ENCODE measurements around the gene TRIOBP. TPM values are rescaled to one million over a fixed set of nuclear protein-coding genes. Genes with fewer than 3 reads are reported as not detected.

Gene TRIOBP
- polyA plus RNA-seq, 4 donors: 63.9 to 92.2 (median 79.9) TPM

DNA sequence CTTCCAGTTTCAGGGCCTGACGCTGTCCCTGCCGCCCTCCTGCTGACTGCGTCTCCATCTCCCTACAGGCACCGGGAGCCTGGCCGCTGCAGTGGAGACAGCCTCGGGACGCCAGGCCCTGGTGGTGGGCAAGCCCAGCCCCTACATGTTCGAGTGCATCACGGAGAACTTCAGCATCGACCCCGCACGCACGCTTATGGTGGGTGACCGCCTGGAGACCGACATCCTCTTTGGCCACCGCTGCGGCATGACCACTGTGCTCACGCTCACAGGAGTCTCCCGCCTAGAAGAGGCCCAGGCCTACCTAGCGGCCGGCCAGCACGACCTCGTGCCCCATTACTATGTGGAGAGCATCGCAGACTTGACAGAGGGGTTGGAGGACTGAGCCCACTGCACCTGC, 31.4 kb upstream of the TRIOBP start:
- no peak for DNase-seq (ENCODE audit: low read depth in 4 of 4, low spot score in 2 of 4)

DNA sequence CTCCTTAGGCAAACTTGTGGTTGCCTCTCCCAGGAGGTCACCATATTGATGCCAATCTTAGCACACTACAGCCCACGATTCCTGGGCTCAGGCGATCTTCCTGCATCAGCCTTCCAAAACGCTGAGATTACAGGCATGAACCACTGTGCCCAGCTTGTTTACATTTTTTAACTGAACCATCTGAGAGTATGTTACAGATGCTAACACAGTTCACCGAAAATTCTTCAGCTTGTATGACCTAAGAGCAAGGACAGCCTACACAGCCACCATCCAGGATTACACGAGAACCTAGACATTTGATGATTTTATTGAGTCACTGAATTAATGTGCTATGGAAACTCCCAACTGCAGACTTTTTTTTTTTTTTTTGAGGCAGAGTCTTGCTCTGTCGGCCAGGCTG, 27.3 kb upstream of the TRIOBP start:
- DNase-seq (ENCODE audit: low read depth in 4 of 4, low spot score in 2 of 4): no peak

DNA sequence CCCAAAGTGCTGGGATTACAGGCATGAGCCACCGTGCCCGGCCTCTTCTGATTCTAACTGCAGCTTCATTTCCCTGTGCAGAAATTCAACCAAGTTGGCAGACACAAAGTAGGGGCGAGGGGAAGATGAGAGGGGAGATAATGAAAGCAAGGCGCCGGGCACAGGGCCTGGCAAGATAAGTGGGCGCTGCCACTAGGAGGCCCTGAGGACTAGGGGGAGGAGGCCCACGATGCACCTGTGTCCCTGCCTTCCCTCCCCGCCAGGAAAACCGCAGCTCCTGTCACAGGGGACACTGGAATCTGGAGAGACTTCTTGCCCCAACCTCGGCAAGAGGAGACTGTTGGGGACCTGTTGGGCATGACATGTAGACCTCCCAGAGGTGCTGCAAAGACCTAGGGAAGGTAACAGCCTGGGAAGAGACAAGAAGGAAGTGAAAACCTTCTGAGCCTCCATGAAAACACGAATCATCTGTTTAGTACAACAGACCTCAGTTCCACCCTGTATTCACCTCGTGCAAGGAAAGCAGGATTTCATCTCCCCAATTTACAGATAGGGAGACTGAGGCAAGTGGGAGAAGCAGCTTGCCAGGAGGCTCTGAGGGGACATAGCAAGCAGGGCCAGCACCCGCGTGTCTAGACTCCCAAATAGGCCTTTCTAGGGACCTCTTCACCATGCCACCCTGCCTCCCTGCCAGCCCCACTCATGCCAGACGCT, 24.5 kb upstream of the TRIOBP start:
- DNase-seq (ENCODE audit: low read depth in 4 of 4, low spot score in 2 of 4): no peak

DNA sequence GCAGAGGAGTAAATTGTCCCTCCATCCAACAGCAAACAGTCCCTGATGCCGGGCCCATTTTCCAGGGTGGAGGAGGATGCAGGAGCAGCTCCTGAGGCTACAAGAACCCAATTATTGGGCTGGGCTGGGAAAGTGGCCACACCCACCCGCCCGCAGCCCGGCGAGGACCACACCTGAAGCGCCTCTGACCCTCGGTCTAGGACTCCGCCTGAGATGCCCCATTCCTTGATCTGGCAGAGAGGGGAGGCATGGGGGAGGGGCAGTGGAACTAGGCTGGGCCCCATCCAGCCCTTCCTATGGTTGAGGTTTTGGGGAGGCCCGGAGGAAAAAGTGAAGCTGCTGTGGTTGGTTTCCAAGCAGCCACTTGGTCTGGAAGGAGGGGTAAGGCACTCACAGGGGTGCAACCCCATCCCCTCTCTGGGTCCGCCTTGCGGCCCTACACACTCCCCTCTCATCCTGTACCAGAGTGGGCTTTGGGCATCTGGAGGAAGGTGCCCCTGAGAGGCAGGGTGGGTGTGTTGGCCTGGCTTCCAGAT, 23.9 kb upstream of the TRIOBP start:
- no peak for DNase-seq (ENCODE audit: low read depth in 4 of 4, low spot score in 2 of 4)

GRCh38 chr22:37674248-37674647, 22.6 kb upstream of the TRIOBP start:
- DNase-seq (ENCODE audit: low read depth in 4 of 4, low spot score in 2 of 4): no peak

- DNase-seq (ENCODE audit: low read depth in 4 of 4, low spot score in 2 of 4): peak in 2 of 4 donors; percentile 78 to 80
Observed at GRCh38 chr22:37674951-37675929, 21.6 kb upstream of the TRIOBP start, which contains the start of gene LGALS1. TSS of gene LGALS1 (plus strand) at chr22:37675636. CDS start at chr22:37675703, 67 bp downstream.

DNA sequence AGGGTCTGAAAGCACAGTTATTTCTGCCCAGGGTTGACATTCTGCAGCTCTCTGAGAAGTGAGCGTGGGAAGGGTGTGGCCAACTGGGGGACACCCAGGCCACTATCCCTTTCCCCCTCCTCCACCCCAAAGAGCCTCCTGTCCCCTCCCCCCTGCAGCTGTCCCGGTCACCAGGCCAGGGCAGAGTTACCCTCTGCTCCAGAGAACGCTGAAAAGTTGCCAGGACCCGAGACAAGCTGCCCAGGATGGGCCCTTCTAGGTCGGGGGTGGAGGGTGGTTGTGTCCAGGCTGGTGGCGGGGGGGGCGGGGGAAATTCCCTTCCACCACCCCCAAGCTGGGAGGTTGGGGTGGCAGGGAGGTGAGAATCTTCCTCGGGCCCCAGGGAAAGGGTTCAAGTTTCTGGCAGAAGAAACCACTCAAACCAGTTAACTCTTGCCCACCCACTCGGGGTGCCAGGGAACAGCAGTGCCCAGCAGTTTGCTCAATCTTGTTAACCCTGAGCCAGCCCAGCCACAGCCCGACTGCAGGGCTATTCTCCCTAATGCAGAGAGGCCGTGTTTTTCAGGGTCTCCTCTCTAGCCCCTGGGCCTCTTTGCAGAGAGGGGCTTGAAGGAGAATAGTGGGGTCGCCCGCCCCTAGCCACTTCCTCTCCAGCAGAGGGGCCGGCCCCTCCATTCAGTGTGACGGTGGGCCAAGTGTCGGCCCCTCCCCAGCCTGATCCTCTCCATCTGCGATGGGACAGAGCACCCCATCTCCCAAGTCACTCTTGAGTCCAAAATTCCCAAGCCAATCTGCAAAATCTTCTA, 20.7 kb upstream of the TRIOBP start:
- no peak for DNase-seq (ENCODE audit: low read depth in 4 of 4, low spot score in 2 of 4)

- DNase-seq (ENCODE audit: low read depth in 4 of 4, low spot score in 2 of 4): peak in 1 of 4 donors; percentile 72
Observed at GRCh38 chr22:37676736-37677492, 19.9 kb upstream of the TRIOBP start.

DNA sequence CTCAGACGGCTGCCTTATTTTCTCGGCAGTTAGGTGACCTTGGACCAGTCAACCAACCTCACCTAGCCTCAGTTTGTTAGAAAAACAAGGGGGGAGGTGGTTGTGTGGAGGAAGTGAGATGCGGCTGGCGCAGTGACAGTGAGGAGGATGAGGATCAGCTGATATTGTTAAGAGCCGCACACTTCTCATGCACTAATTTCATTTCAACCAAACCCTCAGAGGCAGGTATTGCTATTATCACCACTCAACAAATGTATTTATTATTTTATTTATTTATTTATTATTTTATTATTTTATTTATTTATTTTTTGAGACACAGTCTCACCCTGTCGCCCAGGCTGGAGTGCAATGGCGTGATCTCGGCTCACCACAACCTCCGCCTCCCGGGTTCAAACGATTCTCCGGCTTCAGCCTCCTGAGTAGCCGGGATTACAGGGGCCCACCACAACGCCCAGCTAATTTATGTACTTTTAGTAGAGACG, 19.3 kb upstream of the TRIOBP start:
- no peak for DNase-seq (ENCODE audit: low read depth in 4 of 4, low spot score in 2 of 4)

DNA sequence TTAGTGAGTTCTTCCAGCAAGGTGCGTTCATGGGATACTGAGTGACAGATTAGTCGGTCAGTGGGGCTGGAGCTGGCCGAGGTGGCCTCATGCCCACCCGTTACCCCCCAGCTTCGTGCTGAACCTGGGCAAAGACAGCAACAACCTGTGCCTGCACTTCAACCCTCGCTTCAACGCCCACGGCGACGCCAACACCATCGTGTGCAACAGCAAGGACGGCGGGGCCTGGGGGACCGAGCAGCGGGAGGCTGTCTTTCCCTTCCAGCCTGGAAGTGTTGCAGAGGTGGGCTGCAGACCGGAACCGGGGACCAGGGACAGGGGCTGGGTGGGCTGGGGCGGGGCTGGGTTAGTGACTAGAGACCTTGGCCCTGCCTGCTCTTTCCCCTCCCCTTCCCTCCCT, 18.5 kb upstream of the TRIOBP start:
- DNase-seq (ENCODE audit: low read depth in 4 of 4, low spot score in 2 of 4): no peak

DNA sequence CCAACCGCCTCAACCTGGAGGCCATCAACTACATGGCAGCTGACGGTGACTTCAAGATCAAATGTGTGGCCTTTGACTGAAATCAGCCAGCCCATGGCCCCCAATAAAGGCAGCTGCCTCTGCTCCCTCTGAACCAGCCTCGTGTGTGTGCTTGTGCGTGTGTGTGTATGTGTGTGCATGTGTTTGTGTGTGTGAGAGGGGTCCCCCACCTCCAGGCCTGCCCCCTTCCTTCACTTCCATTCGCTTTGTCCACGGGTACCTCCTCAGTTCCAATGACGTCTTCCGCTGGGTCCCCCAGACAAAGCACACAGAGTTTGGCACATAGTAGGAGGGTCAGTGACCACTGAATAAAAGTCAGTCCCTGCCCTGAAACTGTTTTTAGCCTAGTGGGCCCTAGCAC, 17.2 kb upstream of the TRIOBP start:
- no peak for DNase-seq (ENCODE audit: low read depth in 4 of 4, low spot score in 2 of 4)

DNA sequence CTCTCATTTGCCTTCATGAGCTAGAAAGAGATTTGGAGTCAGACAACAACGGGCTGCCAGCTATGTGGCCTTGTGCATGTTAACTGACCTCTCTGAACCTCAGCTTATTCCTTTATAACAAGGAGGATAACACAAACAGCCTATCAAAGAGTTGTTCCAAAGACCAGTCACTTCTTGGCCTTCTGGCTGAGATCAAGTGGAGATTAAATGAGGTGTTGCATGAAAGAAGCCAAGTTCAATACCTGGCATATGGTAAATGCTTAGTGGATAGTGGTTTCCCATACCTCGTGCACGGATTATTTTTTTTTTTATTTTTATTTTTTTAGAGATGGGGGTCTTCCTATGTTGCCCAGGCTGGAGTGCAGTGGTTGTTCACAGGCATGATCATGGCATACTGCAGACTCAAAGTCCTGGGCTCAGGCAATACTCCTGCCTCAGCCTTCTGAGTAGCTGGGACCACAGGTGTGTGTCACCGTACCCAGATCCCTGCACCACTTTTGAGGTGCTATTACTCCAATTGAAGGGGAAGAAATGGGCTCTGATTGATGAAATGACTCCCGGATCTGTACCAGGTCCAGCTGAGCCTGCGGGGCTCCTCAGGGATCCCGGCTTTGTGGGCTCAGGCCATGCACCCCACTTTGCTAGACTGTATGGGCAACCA, 16.5 kb upstream of the TRIOBP start:
- DNase-seq (ENCODE audit: low read depth in 4 of 4, low spot score in 2 of 4): no peak

DNA sequence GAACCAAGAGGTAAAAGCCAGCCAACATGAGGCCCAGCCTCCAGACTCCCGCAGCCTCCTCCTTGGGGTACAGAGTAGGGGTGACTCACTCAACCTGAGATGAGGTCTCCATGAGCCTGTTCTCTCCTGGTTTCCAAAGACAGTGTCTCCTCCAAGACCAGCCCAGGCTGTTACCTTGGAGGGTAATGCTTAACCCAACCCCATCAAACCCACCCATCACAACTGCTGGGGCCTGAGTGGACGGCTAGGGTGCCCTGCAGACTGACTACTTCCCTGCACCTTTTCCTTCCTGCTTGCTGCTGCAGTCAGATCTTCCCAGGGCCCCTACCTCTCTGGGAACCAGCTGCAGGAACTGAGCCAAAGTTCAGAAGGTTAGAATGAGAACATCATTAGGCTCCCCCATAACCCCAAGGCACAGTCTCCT, 15.8 kb upstream of the TRIOBP start:
- DNase-seq (ENCODE audit: low read depth in 4 of 4, low spot score in 2 of 4): no peak

DNA sequence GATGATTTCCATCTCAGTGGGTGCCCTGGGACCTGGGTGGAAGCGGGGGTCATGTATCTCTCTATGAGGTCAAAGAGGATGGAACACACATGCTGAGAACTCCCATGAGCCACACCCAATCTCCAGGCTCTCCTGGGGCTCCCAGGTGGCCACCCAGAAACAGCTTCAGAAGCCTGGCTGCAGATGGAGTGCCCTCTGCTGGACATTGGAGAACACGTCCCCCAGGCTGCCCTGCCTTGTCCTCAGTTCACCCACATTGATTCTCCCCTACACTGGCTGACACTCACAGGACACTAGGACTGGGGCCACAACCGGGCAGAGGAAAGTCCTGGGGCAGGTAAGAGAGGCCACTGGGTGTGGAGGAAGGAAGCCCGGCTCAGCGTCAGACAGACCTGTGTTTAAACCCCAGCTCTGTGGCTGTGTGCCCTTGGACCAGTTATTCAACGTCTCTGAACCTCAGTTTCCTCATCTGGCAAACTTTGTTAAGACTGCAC, 15.2 kb upstream of the TRIOBP start:
- DNase-seq (ENCODE audit: low read depth in 4 of 4, low spot score in 2 of 4): no peak

- no peak for DNase-seq (ENCODE audit: low read depth in 4 of 4, low spot score in 2 of 4)
Observed at GRCh38 chr22:37684803-37685615, 11.8 kb upstream of the TRIOBP start.

DNA sequence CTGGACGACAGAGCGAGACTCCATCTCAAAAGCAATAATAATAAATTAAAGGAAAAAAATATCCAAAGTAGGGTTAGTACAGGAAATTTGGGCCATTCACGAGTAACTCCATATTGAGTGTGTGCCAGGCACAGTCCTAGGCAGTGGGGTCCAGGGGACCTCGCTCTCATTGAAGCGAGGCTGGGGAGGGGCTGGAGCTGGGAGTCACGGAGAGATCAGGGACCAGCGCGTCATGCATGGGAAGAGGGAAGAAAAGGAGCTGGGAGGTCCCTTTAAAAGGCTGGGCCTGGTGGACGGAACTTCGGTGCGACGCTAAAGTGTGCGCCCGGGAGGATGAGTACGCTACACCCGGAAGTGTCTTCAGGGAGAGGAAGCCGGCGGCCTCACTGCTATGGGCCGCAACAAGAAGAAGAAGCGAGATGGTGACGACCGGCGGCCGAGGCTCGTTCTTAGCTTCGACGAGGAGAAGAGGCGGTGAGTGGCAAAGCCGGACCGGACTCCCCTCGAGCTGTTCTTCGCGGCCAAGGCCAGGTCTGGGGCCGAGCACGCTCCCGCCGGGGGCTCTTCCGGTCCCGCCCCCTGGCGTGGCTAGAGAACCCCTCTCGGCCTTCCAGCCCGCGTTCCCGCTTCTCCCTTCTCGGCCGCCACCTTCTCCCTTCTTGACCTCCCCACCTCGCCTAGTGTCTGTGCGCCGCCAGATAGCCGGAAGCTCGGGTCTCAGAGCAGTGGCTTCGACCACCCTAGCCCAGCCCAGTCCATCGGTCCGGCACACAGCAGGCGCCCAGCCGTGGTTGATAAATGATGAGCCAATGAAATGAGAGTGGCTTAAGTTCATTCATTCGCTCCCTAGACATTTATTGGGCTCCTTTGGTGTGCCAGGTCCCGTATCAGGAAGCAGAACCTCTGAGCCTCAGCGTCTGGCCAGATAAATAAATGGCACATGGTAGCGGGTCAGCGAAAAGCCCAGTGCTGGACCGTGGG, 10.6 kb upstream of the TRIOBP start, which contains the start of gene NOL12:
NOL12 (plus strand) TSS at position 342 of the 981 bp plus-strand sequence; CDS start at position 392, 50 bp downstream.
- DNase-seq (ENCODE audit: low read depth in 4 of 4, low spot score in 2 of 4): peak; percentile 72 to 88 (median 84)

- DNase-seq (ENCODE audit: low read depth in 4 of 4, low spot score in 2 of 4): no peak
Observed at GRCh38 chr22:37690407-37690806, 6.4 kb upstream of the TRIOBP start.

Measured in left renal cortex interstitium (tissue), 4 donors.